ENCODE results near the gene MRPL20. TPM values are rescaled to one million over a fixed set of nuclear protein-coding genes. Genes with fewer than 3 reads are reported as not detected.
A peak's percentile ranks its signal among the peaks of the same experiment; 100 is the strongest.

MRPL20 gene
- total and polyA plus RNA-seq, 9 of the 15 experiments (the other 6 are each of a cell fraction or from before 2014, with no cell fraction given): 180 to 671 (median 229) TPM

DNA sequence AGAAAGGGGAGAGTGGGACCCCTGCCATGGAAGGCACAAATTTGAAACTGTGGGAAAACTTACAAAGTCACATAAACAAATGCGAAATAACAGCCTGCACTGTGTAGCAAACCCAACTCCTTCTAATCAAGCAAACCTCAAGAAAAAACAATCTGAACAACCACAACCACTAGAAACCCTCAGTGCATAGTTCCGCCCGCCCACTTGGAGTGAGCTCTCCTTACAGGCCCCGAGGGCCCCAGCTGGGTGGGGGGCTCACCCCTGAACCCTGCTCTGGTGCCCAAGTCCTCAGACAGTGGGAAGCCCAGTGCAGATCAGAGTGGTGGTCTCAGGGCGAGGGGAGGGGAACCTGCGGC lies 47.8 kb downstream of the MRPL20 start:
- H3K9ac ChIP-seq (ENCODE audit: insufficient read depth in 1 of 2, low read depth in 2 of 2, low read length in 2 of 2): peak overlapping the region; percentile 74 to 89

More for the DNA sequence above, 47.8 kb downstream of the MRPL20 start:
- H3K4me1 ChIP-seq (replicated peaks in 1 of 2; ENCODE audit: control insufficient read depth in 2 of 2, insufficient read depth in 2 of 2, low read length in 2 of 2): peaks cover 19 to 73% of the 10 kb centered on the region in 2 experiments
- TF ChIP-seq E2F8 (IDR thresholded peaks at IDR 0.05; ENCODE audit: low read depth, partially characterized antibody) (no peak), FOXA3 (CRISPR knock-in tag; conservative IDR thresholded peaks at IDR 0.05 in 1 of 2, IDR thresholded peaks at IDR 0.05 in 1 of 2) (0 out of 4 replicates have a peak, but pooled peaks of 1 of the 2 experiments have one; percentile 3)
- TF ChIP-seq, protein P1, sequence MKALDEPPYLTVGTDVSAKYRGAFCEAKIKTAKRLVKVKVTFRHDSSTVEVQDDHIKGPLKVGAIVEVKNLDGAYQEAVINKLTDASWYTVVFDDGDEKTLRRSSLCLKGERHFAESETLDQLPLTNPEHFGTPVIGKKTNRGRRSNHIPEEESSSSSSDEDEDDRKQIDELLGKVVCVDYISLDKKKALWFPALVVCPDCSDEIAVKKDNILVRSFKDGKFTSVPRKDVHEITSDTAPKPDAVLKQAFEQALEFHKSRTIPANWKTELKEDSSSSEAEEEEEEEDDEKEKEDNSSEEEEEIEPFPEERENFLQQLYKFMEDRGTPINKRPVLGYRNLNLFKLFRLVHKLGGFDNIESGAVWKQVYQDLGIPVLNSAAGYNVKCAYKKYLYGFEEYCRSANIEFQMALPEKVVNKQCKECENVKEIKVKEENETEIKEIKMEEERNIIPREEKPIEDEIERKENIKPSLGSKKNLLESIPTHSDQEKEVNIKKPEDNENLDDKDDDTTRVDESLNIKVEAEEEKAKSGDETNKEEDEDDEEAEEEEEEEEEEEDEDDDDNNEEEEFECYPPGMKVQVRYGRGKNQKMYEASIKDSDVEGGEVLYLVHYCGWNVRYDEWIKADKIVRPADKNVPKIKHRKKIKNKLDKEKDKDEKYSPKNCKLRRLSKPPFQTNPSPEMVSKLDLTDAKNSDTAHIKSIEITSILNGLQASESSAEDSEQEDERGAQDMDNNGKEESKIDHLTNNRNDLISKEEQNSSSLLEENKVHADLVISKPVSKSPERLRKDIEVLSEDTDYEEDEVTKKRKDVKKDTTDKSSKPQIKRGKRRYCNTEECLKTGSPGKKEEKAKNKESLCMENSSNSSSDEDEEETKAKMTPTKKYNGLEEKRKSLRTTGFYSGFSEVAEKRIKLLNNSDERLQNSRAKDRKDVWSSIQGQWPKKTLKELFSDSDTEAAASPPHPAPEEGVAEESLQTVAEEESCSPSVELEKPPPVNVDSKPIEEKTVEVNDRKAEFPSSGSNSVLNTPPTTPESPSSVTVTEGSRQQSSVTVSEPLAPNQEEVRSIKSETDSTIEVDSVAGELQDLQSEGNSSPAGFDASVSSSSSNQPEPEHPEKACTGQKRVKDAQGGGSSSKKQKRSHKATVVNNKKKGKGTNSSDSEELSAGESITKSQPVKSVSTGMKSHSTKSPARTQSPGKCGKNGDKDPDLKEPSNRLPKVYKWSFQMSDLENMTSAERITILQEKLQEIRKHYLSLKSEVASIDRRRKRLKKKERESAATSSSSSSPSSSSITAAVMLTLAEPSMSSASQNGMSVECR (CRISPR knock-in tag; IDR thresholded peaks at IDR 0.05): 0 out of 2 replicates have a peak, but pooled peaks have one; percentile 9
- POLR2A ChIA-PET: interaction anchor here (1.0 to 1.1 kb wide), 2 partner anchors 11 to 17 kb away, joined by 5 read pairs; no protein-coding TSS in a partner anchor
- FAIRE-seq (no peak), DNase-seq (ENCODE audit: extremely low read depth in 1 of 4, low spot score in 3 of 4) (no peak), ATAC-seq (no peak)
- intact Hi-C loops (cut with micrococcal nuclease) (no loop called here), in situ Hi-C loops (cut with MboI) (no loop called here)
- peak overlapping the region; percentile 74 for H3K27ac ChIP-seq (ENCODE audit: extremely low read depth, low read depth, low read length)
- no peaks in the 10 kb centered on the region for H3K9me1 ChIP-seq (ENCODE audit: control insufficient read depth, insufficient read depth, low read length)
- H3K4me3 ChIP-seq: no peak overlapping the region
- no peaks in the 10 kb centered on the region for H4K20me1 ChIP-seq (replicated peaks; ENCODE audit: control insufficient read depth, insufficient read depth, low read length)
- H3K9me3 ChIP-seq (replicated peaks; ENCODE audit: control insufficient read depth, insufficient read depth, low read depth, low read length): 0 out of 2 replicates have a peak, but pooled peaks cover 2% of the 10 kb centered on the region
- H3K27me3 ChIP-seq (ENCODE audit: control insufficient read depth in 2 of 2, insufficient read depth in 2 of 2, low read length in 2 of 2): no peaks in the 10 kb centered on the region; a peak in 1 of 5 replicates
- WGBS (ENCODE audit: insufficient coverage, low coverage, missing lambda C conversion rate): 86% methylated on average over 5 of the region's 6 CpGs
- peak overlapping the region; percentile 99; the same call in 1 of the 2 replicates for H2AFZ ChIP-seq (ENCODE audit: low read depth, low read length)
- H3K4me2 ChIP-seq (ENCODE audit: insufficient read depth, low read length): peak overlapping the region; percentile 71; the same call in 1 of the 2 replicates
- CTCF ChIA-PET (ENCODE audit: low intra/inter-chr PET ratio): no interaction called here
- H3K79me2 ChIP-seq (ENCODE audit: control insufficient read depth, insufficient read depth, low read length): peaks cover 10% of the 10 kb centered on the region; the same call in 2 of the 3 replicates
- no peaks in the 10 kb centered on the region for H3K36me3 ChIP-seq (ENCODE audit: control insufficient read depth, insufficient read depth, low read length)
- BruUV-seq (replicated peaks): no TSS peak
